Femur (tissue), 1 donor: ENCODE measurements around the gene KCNG4.
"Not testable (repeated sequence)": the region's sequence is repeated elsewhere in the genome, so short reads cannot be mapped to it uniquely, and the experiment has no call there.

Experiments
- DNase-seq: peaks from one replicate; pipeline ENCODE4 v3.0.0-alpha.2; 2017

KCNG4 gene

GRCh38 chr16:84234321-84235241, 5.2 kb downstream of the KCNG4 start:
- DNase-seq = peak; percentile 47

DNA sequence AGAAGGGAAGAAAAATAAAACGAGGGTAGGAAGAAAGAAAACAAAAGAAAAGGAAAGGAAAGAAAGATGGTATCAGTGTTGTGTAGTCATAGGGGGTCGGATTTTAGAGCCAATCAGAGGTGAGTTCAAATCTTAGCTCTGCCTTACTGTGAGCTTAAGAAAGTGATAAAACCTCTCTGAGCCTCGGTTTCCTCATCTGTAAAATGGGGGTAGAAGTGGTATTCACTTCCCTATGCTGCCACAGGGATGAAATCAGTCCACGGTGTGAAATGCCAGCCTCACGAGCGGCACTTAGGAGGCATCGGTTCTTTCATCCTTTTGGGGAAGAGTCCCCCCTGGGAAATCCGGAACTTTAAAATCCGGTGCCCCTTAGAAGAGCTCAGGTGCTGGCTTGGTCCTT, 6.1 kb downstream of the KCNG4 start:
- DNase-seq = no peak

DNA sequence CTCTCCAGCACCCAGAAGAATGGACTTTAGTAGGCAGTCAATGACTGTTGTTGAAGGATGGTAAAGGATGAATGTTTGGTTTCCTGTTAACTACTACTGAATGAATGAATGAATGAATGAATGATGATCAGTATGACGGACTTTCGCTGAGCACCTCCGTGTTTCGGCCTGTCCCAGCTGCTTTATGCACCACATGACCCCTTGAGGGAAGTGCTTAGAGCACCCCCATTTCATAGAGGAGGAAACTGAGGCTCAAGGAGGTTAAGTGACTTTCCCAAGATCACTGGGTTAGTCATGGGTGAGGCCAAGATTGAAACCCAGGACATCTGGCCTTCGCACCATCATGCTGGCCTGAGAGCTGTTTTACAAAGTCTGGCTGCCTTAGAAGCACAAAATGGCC, 6.8 kb downstream of the KCNG4 start:
- no peak for DNase-seq

- no peak for DNase-seq
Observed at GRCh38 chr16:84232060-84232459, 7.8 kb downstream of the KCNG4 start.

- DNase-seq = peak; percentile 33
Observed at GRCh38 chr16:84229471-84229870, 10.3 kb downstream of the KCNG4 start.

GRCh38 chr16:84228256-84228838, 11.5 kb downstream of the KCNG4 start:
- DNase-seq = peak; percentile 81

DNA sequence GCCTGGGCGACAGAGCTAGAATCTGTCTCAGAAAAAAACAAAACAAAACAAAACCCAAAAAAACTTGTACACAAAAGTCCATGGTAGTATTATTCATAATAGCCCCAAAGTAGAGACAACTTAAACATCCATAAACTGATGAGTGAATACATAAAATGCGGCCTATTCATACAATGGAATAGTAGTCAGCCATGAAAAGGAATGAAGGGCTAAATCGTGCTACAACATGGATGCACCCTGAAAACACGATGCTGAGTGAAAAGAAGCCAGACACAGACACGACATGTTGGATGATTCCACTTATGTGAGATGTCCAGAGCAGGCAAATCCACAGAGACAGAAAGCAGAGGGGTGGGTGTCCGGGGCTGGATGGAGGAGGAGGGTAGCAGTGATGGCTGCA, 12.3 kb downstream of the KCNG4 start:
- DNase-seq = no peak

GRCh38 chr16:84226026-84226425, 13.8 kb downstream of the KCNG4 start:
- no peak for DNase-seq

DNA sequence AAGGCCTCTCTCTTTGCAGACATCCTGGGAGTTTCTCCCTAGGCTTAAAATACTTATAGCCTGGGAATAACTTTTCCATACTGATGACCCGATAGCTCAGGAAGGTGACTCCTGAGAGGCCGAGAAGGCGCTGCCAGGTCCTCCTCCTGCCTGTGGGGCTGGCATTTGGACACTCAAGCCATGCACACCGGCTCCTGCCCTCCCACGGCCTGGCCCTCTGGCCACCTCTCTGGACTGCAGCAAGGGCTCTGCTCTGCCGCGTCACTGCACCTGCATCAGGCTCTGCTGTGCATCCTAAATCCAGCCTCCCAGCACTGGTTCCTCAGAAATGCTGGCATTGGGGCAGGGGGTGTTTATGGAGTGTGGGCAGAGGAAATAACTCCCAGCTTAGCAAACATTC, 14.2 kb downstream of the KCNG4 start:
- DNase-seq = no peak

DNA sequence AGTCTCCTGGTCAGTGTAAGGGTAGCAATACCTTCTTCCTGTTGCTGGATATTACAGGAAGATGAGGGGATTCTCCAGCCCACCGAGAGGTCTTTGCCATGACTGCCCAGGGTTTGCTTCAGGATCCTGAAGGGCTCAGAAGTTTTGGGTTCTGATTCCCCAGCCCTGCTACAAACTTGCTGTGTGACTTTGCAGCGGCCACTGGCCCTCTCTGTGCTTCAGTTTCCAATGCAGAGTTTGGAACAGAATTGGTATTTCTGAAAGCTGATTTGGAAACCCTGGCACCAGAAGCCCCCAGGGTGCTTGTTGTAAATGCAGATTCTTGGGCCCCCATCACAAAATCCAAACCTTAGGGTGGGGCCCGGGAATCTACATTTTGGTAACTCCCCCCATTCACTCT, 14.7 kb downstream of the KCNG4 start:
- no peak for DNase-seq

GRCh38 chr16:84224554-84224953, 15.3 kb downstream of the KCNG4 start:
- DNase-seq = no peak

- DNase-seq = no peak
Observed at GRCh38 chr16:84223456-84223855, 16.4 kb downstream of the KCNG4 start.

DNA sequence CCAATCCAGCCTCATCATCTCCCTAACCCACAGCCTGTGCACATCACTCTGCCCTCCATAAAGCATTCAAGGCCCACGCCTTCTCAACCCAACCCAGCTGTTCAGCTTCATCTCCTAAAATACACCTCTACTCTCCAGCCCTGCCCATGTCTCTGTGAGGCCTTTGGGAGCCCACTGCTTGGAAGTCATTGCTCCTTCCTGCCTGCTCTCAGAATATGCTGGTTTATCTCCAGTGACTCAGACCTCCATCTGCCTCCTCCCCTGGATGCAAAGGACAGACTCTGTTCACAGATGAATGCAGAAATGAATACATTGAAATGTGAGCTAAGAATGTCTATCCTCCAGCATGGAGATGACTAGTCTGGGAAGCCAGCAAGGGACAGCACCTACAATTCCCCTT, 19.0 kb downstream of the KCNG4 start:
- no peak for DNase-seq

DNA sequence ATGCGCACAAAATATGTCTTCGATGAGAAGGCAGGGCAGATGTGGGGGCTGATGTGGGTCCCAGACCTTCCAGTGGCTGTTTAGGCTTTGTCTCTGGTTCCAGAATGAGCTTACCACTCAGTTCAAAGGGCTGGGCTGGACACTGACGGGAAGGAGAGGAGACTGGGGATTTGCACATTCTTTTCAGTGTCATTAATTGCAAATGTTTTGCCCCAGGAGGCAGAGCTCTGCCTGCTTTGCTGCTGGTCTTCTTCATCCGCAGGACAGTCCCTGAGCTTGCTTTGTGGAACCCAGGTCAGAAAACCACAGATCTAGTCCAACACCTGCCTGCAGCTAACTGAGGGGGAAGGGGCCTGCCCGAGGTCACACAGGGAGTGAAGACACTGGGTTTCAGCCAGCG, 20.9 kb downstream of the KCNG4 start:
- no peak for DNase-seq

DNA sequence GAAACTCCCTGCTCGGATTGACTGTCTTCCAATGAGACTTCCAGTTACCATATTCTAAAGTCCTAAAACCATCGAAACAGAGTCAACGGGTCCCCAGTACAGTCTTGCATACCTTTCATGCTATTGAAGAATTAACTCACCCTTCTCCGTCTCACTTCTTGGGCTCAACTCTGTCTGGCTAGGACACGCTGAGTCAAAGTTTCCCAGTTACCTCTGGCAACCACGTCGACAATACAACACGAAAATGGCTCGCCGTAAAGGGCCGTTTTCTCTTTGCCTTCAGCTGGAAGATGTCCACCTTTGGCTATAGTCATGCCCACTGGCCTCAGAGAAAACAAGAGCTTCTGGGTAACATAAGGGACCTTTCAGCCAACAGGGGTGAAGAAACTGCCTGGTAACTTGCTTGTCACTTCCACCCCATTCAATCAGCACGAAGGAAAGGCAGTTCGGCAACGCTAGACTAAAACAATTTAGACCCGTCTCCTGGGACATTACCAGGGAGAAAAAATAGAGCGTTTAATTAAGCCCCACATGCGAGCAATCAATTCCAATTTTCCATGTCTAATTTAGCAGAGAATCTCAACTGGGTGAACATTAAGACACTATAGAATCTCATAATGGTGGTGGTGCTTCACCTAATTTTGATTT, 21.5 kb downstream of the KCNG4 start:
- no peak for DNase-seq

GRCh38 chr16:84216144-84216543, 23.7 kb downstream of the KCNG4 start:
- not testable (repeated sequence) for DNase-seq

GRCh38 chr16:84215531-84215930, 24.3 kb downstream of the KCNG4 start:
- no peak for DNase-seq

DNA sequence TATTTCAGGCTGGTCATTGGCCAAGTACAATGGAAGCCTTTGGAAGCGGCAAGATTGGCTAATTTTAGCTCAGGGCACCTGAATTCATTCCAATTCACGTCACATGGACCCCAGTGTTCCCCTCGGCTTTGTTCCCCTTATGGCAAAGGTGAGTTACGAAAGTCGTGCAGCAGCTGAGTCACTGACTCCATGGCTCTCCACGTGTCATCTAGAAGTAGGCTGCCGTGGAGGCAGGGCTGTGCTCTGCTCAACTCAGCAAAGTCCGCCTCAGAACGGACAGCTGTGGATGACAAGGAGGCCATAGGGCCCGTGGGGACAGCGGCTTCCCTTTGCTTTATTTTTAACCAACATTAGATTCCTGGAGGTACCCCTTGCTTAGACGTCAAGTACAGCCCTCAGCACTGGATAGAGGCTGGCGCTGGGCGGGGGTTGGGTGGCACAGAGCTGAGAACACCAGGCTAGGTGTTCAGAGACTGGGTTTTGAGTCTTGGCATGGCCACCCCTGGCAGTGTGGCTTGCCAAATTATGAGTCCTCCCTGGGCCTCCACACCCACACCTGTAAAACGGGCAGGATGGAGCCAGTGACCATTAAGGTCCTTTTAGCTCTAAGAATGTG, 25.3 kb downstream of the KCNG4 start:
- no peak for DNase-seq

- no peak for DNase-seq
Observed at GRCh38 chr16:84212631-84213030, 27.2 kb downstream of the KCNG4 start.

DNA sequence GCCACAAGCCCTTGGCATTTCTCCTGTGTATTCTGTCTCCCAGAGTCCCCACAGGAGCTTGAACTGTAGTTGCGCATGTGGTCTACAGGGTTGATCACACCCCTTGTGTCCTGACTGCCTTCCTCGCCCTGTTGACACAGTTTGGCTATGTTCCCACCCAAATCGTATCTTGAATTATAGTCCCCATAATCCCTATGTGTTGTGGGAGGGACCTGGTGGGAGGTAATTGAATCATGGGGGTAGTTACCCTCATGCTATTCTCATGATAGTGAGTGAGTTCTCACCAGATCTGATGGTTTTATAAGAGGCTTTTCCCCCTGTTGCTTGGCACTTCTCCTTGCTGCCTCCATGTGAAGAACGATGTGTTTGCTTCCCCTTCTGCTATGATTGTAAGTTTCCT, 27.7 kb downstream of the KCNG4 start:
- no peak for DNase-seq

DNA sequence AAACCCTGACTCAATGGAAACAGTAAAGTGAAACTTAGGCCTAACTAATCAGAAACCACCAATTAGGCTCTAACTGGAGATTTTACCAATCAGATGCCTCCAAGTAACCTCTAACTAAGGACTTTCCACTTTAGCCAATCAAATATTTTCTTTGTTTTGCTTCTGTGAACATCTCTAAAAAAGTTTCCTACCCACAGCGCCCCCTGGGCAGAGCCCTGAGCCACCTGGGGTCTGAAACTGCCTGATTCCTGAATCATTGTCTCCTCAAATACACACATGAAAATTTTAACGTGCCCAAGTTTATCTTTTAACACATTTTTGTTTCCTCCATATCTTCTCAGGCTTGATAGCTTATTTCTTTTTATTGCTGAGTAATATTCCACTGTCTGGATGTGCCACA, 29.8 kb downstream of the KCNG4 start:
- no peak for DNase-seq

GRCh38 chr16:84207879-84208278, 31.9 kb downstream of the KCNG4 start:
- DNase-seq = no peak

- no peak for DNase-seq
Observed at GRCh38 chr16:84207251-84207650, 32.6 kb downstream of the KCNG4 start.
